AG09319 (cell line): ENCODE results near the gene SDR42E1.
"Not testable (repeated sequence)": the region's sequence is repeated elsewhere in the genome, so short reads cannot be mapped to it uniquely, and the experiment has no call there.

Experiments
- DNase-seq: peaks from one replicate; pipeline ENCODE4 v3.0.0-alpha.2; 2010; ENCODE audit warnings: low read depth; ENCODE audit errors: extremely low read depth
- CTCF ChIP-seq: IDR thresholded peaks from 2 replicates; pipeline ENCODE4 v1.5.1; 2011; ENCODE audit warnings: low read depth, mild to moderate bottlenecking, inconsistent platforms, low read length, moderate library complexity

The SDR42E1 gene

GRCh38 chr16:81995651-81996050 is 15.6 kb downstream of the SDR42E1 start:
- DNase-seq = no peak
- TF ChIP-seq CTCF = no peak

- TF ChIP-seq CTCF = no peak
- no peak for DNase-seq
These were observed 16.8 kb downstream of the SDR42E1 start for GRCh38 chr16:81994485-81994884.

- no peak for TF ChIP-seq CTCF
- DNase-seq = no peak
These were observed 18.4 kb downstream of the SDR42E1 start for GRCh38 chr16:81992859-81993258.

- TF ChIP-seq CTCF = no peak
- DNase-seq = no peak
These were observed 23.6 kb downstream of the SDR42E1 start for GRCh38 chr16:81987706-81988105.

GRCh38 chr16:81987121-81987520 is 24.1 kb downstream of the SDR42E1 start:
- DNase-seq = no peak
- TF ChIP-seq CTCF = no peak

- DNase-seq = not testable (repeated sequence)
These were observed 33.8 kb downstream of the SDR42E1 start for GRCh38 chr16:81977335-81977942.

GRCh38 chr16:81975637-81976036 is 35.6 kb downstream of the SDR42E1 start:
- no peak for TF ChIP-seq CTCF
- DNase-seq = no peak

GRCh38 chr16:81973737-81974136 is 37.5 kb downstream of the SDR42E1 start:
- no peak for TF ChIP-seq CTCF
- DNase-seq = no peak
